Astrocyte of the hippocampus (primary cell): Measurements from ENCODE around the gene FLNB.

Experiments
- DNase-seq: peaks from one replicate; pipeline ENCODE4 v3.0.0; 2011; ENCODE audit warnings: low read depth, low spot score

Gene FLNB

DNA sequence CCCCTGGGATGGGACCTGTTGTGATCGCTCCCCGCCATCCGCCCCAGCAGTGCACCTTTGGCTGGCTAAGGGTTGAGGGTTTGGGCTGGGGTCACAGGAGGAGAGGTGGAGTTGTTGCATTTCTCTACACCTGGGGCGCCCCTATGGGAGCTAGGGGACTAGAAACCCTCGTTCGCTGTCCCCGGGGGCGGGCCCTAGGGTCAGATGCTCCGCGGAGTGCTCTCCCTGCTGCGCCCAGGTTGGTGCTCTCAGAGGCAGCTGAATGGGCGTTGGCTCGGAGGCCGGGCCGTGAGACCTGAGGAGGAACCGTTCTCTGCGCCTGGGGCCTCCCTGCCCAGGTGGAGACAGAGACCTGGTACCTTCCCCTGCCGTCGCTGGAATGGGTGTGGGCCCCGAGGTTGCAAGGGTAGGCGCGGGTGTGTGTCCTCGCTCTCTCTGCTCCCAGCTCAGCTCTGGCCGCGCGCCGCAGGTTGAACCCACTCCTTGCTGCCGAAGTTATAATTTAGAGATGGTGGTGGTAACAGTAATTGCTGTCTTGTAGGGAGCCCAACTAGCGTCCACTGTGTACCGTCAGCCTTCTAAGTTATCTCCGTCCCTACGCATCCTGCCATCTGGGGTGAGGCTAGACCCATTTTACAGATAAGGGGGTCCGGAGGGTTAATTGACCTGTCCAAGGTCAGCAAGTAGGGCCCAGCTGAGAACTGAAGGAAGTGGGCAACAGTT, 965 bp downstream of the FLNB start:
- no peak for DNase-seq

DNA sequence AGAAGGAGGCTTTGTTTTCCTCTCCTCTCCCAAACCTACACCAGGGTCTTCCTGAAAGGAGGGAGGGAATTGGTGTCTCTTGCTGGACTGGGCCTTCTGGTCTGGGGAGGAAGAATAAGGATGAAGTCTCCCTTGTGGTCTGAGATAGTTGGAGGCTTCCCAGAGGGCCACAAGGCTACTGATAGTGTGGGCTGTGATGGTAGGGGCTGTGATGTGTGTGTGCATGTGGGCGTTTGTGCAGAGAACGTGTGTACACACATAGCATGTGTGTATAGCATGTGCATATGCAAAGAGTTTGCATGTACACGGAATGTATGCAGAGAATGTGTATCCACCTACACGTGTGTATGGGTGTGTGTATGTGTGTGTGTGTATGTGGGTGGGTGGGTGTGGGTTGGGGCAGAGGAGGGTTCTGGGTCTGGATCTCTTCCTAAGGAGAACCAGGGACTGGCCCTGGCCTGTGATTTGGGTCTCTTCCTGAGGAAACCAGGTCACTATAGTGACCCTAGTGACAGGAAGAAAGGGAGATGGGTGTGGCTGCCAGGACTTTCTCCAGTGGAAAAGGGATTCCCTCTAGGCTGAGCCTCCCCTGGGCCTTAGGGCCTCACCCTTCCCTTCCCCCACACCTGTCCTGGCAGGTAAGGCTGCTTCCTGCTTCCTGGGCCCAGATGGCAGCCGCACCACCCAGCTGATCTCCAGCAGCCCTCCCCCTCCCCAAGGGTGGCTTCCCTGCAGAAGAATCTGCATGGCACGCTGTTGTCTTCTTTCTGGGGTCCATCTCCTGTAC, 1.7 kb downstream of the FLNB start:
- DNase-seq, result no peak

DNA sequence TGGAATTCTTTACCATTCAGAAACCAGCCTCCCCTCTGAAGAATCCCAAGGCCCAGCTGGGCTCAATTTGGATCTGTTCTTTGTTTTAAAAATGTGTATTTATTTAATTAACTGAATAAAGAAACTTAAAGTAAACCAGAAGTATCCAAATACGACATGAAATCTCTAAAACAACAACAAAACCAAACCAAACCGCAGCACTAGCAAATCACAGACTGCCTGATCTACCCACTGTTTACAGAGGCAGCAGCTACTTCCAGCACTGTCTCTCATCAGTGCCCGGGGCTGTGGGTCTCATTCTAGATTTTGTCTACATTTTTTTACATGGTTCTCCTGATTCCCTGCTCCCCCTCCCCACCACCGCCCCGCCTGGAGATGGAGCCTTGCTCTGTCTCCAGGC, 2.3 kb downstream of the FLNB start:
- DNase-seq, result no peak

DNA sequence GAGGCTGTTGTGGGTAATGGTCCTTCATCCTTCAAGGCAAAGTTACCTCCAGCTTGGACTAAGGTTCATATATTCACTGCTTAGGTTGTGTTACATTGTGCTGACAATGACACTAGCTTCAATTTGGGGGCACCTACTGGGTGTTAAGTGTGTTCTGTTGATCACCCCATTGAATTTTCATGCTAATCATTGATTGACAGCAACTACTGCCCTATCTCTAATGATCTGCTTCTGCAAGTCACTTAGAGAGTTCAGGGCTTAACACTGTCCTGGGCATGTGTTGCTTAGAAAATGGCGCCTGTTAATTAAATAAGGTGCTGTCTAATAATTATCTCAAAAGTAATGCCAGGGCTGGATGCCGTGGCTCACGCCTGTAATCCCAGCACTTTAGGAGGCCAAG, 3.4 kb downstream of the FLNB start:
- no peak for DNase-seq

DNA sequence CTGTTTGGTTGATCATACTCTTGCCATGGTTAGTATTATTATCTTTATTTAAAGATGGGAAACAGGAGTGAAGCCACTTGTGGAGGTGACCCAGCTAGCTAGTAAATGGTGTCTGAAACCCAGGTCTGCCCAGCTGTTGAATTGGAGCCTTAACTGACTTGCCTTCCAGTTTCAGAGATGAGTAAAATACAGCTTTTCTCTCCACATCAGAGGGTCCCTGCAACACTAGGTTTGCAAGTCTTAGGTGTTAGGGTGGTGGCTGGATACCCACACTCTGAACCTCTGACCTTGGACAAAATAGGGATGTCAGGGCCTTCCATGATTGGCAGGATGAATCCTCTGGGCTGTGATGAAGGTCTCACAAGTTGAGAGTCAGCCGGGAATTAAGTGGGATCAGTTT, 4.1 kb downstream of the FLNB start:
- DNase-seq, result no peak

DNA sequence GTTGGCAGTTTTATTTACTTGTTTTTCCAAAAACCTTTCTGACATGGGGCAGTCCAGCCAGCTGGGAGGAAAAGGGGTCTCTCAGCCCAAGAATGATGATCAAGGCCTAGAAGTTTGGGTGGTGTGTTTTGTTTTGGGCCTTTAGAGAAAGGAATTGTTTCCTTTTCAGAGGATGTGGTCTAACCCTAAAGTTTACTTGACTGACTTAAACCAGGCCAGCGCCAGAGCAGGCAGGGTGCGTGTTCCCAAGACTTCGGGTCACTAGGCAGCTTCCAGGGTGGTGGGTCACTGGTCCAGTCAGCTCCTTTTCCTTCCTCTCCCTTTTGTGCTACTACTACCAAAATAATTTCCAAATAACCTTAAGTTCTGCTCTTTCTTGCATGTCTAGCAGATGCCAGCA, 4.9 kb downstream of the FLNB start:
- DNase-seq, result no peak

DNA sequence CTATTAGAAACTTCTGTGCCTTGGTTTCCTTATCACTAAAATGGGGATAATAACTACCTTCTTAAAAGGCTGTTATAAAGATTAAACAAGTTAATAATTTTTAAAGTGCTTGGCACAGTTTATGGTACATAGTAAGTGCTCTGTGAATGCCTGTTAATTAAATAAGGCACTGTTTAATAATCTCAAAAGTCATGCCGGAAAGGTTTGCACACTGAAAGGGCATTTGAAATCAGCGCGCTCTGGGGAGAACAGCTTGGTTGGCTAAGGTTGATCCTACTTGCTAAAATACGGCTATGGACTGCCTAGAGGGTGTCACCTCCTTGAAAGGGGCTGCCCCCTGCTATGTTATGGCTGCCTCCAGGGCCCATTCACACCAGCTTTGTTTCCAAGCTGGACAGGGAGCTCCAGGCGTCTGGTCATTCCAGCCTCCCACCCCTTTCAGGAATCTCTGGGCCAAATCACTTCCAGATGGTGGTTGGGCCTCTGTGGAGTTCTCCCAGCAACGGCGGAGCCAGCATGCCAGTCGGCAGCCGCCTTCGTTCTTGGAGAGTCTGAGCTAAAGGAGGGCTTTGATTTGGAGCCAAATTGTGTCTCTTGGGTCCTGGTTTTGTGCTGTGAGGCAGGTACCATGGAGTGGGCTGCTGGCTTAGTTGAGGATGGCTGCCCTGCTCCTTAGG, 5.9 kb downstream of the FLNB start:
- DNase-seq, result peak; percentile 84

DNA sequence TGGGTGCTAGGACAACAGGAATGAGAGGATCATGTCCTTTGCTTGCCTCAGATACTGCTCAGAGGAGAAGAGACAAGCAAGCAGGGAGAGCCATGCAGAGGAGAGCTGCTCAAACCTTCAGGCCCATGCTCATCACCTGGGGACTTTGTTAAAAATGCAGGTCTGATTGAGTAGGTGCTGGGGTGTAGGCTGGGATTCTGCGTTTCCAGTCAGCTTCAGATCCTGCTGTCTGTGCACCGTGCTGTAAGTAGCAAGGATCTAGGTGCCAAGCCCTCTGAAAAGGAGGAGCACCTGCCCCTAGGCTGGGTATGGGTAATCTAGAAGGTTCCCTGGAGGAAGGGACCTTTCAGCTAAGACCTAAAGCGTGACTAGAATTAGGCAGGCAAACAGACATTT, 7.3 kb downstream of the FLNB start:
- DNase-seq, result no peak

DNA sequence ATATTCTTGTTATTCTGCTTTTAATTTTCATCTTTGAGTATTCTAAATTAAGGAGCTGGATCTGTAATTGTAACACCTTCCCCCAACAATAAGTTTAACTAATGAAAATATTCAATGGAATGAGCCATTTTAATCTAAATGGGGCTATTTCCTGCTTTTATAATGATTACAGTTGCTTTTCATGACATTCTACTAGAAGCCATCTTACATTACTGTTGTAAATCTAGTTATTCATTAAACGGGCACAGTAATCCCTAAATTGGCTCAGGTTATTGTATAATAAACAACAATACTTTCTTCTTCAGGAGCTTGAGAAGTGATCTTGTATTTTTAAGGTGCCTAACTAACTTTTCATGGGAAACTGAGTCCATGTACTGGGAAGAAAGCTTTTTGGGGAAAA, 8.5 kb downstream of the FLNB start:
- DNase-seq, result no peak

DNA sequence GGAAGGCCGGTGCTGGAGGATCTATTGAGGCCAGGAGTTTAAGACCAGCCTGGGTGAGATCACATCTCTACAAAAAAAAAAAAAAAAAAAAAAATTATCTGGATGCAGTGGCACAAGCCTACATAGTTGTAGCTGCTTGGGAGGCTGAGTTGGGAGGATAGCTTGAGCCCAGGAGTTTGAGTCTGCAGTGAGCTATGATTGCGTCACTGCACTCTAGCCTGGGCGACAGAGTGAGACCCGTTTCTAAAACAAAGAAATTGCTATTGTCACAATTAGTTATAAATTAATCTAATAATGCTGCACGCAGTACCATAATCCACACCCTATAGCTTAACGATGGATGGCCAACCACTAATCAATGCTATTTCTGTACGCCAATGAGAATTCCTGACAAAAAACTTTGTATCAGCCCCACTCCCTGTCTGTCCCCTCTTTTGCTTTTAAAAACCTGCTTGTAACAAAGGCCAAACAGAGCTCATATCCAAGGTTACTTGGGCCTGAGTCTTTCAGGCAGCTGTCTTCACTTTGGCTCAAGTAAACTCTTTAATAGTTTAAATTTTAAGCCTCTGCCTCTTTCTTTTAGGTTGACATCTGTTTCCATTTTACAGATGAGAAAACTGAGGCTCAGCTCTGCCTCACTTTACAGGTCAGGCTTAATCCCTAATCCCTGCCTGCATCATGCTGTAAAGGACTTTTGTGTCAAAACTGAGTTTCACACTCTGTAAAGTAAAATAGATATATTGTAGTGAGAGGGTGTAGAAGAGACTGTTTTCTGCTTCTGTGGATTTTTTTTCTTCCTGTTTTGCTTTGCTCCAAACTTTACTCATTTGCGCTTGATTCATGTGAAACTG, 10.9 kb downstream of the FLNB start:
- no peak for DNase-seq

DNA sequence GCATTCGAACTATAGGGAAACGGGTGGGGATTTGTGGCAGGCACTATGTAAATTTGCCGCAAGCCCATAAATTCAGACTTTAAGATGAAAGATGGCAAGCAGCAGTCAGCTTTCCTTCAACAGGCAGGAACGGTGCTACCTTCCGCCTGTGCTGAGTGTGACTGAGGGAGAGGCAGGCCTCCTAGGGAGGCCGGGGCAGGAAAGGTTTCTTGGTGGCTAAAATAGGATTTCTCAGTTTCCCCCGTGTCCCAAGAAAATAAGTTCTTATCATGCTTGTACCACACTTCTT, 12.5 kb downstream of the FLNB start:
- no peak for DNase-seq

DNA sequence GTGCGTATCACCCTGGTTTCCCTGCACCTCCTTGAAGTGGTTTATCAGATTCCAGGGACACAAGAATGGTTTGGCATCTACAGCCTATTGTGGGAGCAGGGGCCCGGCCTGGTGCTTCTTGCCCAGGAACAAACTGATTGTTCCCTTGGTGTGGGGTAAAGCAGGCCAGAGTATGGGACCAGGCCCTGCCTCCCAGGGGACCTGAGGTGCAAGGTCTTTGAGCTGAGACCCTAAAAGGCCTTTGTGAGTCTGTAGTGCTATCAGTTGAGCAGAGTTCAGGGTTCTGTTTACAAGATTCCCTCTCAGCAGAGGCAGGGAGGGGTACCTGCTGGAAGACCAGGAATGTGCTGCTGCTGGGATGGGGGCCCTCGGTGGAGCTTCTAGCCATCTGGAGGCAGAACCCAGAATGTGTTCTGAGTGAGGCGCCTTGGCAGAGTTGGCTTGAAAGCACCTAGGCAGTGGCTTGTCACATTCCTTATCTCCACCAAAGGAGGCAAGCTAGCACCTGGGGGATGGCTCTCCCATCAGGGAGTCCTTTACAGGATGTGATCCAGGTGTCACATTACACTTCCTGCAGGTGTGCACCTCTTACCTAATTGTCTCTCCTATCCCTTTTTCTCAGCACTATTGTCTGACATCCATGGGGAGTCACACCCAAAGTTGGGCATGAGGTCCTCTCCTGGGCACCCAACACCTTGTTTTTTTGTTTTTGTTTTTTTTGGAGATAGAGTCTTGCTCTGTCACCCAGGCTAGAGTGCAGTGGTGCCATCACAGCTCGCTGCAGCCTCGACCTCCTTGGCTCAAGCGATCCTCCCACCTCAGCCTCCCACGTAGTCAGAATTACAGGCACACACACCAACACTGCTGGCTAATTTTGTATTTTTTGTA, 13.1 kb downstream of the FLNB start:
- DNase-seq, result no peak

DNA sequence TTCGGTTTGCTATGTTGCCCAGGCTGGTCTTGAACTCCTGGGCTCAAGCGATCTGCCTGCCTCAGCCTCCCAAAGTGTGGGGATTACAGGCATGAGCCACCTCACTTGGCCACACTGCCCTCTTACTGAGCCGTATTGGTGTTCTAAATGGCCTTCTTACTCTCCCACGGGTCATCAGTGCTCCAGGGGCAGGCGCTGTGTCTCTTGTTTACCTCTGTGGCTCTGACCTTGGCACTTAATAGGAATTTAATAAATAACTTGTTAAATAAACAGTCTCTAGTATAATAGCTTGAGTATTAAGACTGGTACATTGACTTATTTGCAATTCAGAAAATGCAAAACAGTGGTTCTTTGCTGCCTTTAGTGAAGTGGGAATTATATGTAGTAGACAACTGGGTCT, 13.7 kb downstream of the FLNB start:
- no peak for DNase-seq

DNA sequence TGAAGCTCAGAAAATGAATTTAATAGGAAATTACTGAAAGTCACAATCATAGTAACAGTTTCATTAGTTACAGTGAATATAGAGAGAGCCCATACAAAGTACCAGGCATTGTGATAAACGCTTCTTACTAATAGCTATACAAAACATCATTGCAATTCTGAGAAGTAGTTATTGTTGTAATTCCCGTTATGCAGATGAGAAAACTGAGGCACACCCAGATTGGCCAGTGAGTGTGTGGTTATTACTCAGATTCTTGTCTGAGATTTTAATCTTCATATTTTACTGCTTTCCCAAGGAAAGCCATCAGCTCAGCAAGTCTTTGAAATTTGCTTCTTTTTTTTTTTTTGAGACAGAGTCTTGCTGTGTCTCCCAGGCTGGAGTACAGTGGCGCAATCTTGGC, 14.3 kb downstream of the FLNB start:
- DNase-seq, result no peak

DNA sequence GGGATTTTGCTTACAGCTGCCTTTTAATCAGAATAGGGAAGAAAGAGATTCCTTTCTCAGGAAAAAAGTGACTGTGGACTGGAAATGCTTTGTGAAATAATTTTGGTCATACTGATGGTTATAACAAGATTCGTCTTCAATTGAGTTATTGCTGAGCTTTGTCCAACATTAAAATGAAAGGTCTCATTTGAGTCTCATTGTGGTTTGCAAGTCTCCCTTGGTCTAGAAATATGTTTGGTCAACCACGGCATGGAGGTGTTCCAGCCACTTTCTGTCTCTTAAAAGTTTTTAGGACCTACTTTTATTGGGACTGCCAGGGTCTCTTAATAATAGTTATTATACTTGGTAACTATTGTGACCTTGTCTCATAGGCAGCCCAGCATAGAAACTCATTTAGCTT, 15.3 kb downstream of the FLNB start:
- no peak for DNase-seq

DNA sequence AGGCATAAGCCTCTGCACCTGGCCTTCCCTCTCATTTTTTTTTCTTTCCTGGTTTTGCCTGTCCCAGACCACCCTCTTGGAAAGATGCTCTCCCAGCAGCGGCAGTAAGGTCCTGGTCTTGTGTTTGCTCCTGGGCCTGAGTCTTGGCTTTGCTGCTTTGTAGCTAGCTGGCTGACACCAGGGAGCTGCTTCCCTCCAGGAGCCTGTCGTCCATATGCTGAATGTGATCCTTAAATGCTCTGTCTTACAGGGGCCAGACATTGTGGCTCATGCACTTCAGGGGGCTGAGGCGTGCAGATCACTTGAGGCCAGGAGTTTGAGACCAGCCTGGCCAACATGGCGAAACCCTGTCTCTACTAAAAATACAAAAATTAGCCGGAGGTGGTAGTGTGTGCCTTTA, 17.2 kb downstream of the FLNB start:
- DNase-seq, result no peak

DNA sequence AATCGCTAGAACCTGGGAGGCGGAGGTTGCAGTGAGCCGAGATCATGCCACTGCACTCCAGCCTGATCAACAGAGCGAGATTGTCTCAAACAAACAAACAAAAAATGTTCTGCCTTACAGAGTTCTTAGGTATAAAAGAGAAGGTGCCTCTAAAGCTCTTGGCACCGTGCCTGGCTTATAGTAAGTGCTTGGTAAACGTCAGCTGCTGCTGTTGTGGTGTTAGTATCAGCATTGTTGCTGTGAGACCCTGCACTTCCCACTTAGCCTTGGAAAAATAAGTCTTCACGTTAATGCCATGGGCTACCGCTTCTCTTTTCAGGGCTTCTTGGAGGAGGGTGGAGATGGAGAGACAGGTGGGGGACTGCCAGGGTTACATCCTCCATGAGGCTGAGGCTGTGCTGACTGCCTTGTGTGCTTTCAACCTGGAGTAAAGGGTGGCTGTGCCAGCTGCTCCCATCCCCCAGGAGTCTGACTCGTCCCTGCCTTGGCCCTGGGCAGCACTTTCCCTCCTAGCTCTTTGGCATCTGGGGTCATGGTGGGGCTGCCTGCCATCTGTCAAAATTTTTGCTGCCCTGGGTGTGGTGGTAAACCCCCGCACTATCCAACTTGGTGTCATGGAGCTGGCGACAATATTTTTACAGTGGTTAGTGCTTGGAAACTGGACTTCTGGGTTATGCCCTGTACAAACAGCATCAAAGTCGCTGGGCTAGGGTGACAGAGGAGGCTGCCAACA, 17.8 kb downstream of the FLNB start:
- peak; percentile 80 for DNase-seq

DNA sequence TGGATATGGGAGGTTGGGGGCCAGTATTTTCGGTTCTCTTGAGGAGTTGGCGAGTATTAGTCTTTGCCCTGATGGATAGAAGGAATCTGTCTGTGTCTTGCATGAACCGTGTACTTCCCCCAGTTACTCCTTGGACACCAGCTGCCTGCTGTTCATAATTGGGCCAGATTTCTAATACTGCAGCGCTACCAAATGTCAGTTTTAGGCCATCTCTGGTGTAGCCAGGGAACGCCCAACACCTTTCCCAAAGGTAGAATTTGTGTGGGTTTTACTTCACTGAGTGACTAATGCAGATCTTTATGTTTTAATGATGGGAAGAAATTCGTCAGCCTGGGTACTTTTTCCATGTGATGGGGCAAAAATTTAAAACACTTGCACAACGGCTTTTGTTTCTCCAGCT, 18.4 kb downstream of the FLNB start:
- no peak for DNase-seq

DNA sequence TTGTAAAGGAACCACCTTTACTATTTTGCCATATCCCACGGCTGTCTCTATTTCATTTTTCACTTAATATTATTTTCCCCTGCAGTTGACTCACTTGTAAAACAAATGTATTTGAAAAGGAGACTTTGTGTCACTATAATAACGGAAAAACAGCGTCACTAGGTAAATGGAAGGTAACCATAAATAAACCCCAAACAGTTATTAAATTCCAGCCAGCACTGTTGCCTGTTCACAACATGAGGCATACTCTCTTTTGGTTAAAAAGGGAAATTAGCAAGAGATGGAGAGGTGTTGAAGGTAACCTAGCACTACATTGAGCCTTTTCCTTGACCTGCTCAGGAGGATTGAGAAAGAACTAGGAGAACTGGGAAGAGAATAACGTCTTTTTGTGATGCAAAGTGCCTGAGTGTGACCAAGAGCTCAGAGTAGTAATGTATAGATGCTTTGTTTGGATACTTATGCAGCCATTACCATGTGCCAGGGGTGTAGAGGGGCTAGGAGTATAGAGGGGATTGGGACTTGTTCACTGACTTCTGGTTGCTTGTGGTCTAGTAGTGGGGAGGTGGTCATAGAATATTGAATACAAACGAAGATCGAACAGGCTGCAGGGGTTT, 19.6 kb downstream of the FLNB start:
- no peak for DNase-seq

DNA sequence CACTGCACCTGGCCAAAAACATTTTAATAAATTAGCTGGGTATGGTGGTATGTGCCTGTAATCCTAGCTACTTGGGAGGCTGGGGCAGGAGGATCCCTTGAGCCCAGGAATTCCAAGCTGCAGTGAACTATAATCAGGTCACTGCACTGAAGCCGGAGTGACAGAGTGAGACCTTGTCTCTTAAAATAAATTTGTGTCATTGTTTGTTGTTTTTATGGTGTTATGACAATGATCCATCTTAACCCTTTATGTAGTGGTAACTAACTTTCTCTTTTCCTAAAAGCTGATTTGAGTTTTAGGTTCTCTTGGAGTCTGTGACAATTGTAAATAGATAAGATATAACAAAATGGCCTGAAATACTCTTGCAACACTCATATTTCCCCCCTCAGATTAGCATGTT, 20.7 kb downstream of the FLNB start:
- DNase-seq, result no peak
